ENCODE results near the gene TMEM116. TPM values are rescaled to one million over a fixed set of nuclear protein-coding genes. Genes with fewer than 3 reads are reported as not detected.
"Not testable (repeated sequence)": the region's sequence is repeated elsewhere in the genome, so short reads cannot be mapped to it uniquely, and the experiment has no call there.

The TMEM116 gene
- total and polyA plus RNA-seq, 2 donors (not counting 3 experiments of a cell fraction or from before 2014, with no cell fraction given), result 1.6 to 3.9 TPM

DNA sequence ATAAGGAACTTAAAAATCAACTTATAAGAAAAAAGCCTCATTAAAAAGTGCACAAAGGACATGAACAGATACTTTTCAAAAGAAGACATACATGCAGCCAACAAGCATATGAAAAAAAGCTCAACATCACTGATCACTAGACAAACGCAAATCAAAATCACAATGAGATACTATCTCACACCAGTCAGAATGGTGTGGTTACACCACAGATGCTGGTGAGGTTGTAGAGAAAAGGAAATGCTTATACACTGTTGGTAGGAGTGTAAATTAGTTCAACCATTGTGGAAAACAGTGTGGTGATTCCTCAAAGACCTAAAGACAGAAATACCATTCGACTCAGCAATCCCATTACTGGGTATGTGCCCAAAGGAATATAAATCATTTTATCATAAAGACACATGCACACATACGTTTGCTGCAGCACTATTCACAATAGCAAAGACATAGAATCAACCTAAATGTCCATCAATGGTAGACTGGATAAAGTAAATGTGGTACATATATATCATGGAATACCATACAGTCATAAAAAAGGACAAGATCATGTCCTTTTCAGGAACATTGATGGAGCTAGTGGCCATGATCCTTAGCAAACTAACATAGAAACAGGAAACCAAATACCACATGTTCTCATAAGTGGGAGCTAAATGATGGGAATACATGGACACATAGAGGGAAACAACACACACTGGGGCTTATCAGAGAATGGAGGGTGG is 61.8 kb downstream of the TMEM116 start:
- BruUV-seq (replicated peaks); H3K36me3 ChIP-seq (ENCODE audit: control insufficient read depth in 2 of 2, extremely low read depth in 1 of 2, insufficient read depth in 2 of 2, low read length in 2 of 2); H2AFZ ChIP-seq (ENCODE audit: low read depth, low read length); H3K9me3 ChIP-seq (replicated peaks; ENCODE audit: control insufficient read depth, insufficient read depth, low read length); POLR2A ChIA-PET; H3K4me1 ChIP-seq (ENCODE audit: control insufficient read depth, extremely low read depth, insufficient read depth, low read length); H3K4me3 ChIP-seq (replicated peaks in 1 of 3; ENCODE audit: insufficient read depth in 1 of 3, low read depth in 1 of 3, low read length in 3 of 3); intact Hi-C loops (cut with micrococcal nuclease); DNase-seq (ENCODE audit: low read depth, low spot score); H3K9me1 ChIP-seq (replicated peaks; ENCODE audit: control insufficient read depth, extremely low read depth, insufficient read depth, low read length); H3K27ac ChIP-seq (ENCODE audit: insufficient read depth, low read depth, low read length); H3K9ac ChIP-seq (replicated peaks; ENCODE audit: extremely low read depth, insufficient read depth, low read length); H3K27me3 ChIP-seq (ENCODE audit: control insufficient read depth in 2 of 2, insufficient read depth in 2 of 2, low read length in 2 of 2); dilution Hi-C loops (cut with MboI; ENCODE audit: extremely low pct_ligation_motif_present, low sequenced_read_pairs); CTCF ChIA-PET; H3K79me2 ChIP-seq (ENCODE audit: control insufficient read depth, insufficient read depth, low read length); FAIRE-seq; H3K4me2 ChIP-seq (ENCODE audit: insufficient read depth, low read length); H4K20me1 ChIP-seq (replicated peaks; ENCODE audit: control insufficient read depth, extremely low read depth, insufficient read depth, low read length): not testable (repeated sequence)

GRCh38 chr12:111943929-111944328 is 69.0 kb downstream of the TMEM116 start:
- Histone ChIP-seq H3K79me2 (ENCODE audit: control insufficient read depth, insufficient read depth, low read length) (no peaks in the 10 kb centered on the region), H2AFZ (ENCODE audit: low read depth, low read length) (no peak overlapping the region), H4K20me1 (replicated peaks; ENCODE audit: control insufficient read depth, extremely low read depth, insufficient read depth, low read length) (no peaks in the 10 kb centered on the region), H3K4me1 (ENCODE audit: control insufficient read depth, extremely low read depth, insufficient read depth, low read length) (peaks cover 2% of the 10 kb centered on the region), H3K4me2 (ENCODE audit: insufficient read depth, low read length) (no peak overlapping the region), H3K27me3 (ENCODE audit: control insufficient read depth in 2 of 2, insufficient read depth in 2 of 2, low read length in 2 of 2) (no peaks in the 10 kb centered on the region), H3K9me3 (replicated peaks; ENCODE audit: control insufficient read depth, insufficient read depth, low read length) (no peaks in the 10 kb centered on the region), H3K27ac (ENCODE audit: insufficient read depth, low read depth, low read length) (no peak overlapping the region), H3K36me3 (ENCODE audit: control insufficient read depth in 2 of 2, extremely low read depth in 1 of 2, insufficient read depth in 2 of 2, low read length in 2 of 2) (no peaks in the 10 kb centered on the region), H3K9ac (replicated peaks; ENCODE audit: extremely low read depth, insufficient read depth, low read length) (no peak overlapping the region), H3K4me3 (replicated peaks in 1 of 3; ENCODE audit: insufficient read depth in 1 of 3, low read depth in 1 of 3, low read length in 3 of 3) (no peak overlapping the region), H3K9me1 (replicated peaks; ENCODE audit: control insufficient read depth, extremely low read depth, insufficient read depth, low read length) (no peaks in the 10 kb centered on the region)
- ChIA-PET CTCF (interaction anchor here (0.6 to 3.6 kb wide), 12 partner anchors 11 to 467 kb away, joined by 4 to 24 read pairs (median 9); partner anchors contain the start of genes ERP29 and TMEM116), POLR2A (no interaction called here)
- intact Hi-C loops (cut with micrococcal nuclease) (loop anchor here (2.0 to 10.0 kb wide), 4 partner anchors 69 to 467 kb away; partner anchors contain the start of genes ERP29 and TMEM116), dilution Hi-C loops (cut with MboI; ENCODE audit: extremely low pct_ligation_motif_present, low sequenced_read_pairs) (no loop called here)
- FAIRE-seq (no peak), DNase-seq (ENCODE audit: low read depth, low spot score) (no peak)
- TF ChIP-seq POLR2AphosphoS5 (IDR thresholded peaks at IDR 0.05; ENCODE audit: insufficient read depth, low read depth, low read length), result no peak
- TF ChIP-seq EZH2 (IDR thresholded peaks at IDR 0.05; ENCODE audit: borderline replicate concordance, low read depth, low read length, severe bottlenecking), result no peak
- TF ChIP-seq MYC (IDR thresholded peaks at IDR 0.05; ENCODE audit: low read depth, low read length), result no peak
- TF ChIP-seq, protein P1, sequence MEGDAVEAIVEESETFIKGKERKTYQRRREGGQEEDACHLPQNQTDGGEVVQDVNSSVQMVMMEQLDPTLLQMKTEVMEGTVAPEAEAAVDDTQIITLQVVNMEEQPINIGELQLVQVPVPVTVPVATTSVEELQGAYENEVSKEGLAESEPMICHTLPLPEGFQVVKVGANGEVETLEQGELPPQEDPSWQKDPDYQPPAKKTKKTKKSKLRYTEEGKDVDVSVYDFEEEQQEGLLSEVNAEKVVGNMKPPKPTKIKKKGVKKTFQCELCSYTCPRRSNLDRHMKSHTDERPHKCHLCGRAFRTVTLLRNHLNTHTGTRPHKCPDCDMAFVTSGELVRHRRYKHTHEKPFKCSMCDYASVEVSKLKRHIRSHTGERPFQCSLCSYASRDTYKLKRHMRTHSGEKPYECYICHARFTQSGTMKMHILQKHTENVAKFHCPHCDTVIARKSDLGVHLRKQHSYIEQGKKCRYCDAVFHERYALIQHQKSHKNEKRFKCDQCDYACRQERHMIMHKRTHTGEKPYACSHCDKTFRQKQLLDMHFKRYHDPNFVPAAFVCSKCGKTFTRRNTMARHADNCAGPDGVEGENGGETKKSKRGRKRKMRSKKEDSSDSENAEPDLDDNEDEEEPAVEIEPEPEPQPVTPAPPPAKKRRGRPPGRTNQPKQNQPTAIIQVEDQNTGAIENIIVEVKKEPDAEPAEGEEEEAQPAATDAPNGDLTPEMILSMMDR (IDR thresholded peaks at IDR 0.05; ENCODE audit: extremely low read depth in 1 of 2, insufficient read depth in 1 of 2, low read depth in 1 of 2, low read length in 2 of 2), result no peak
- no peak for TF ChIP-seq MAX (IDR thresholded peaks at IDR 0.05; ENCODE audit: insufficient read depth, insufficient read length)
- no peak for TF ChIP-seq GATA2 (IDR thresholded peaks at IDR 0.05; ENCODE audit: insufficient read depth, insufficient read length, low read depth, low read length)
- TF ChIP-seq JUN (IDR thresholded peaks at IDR 0.05; ENCODE audit: borderline replicate concordance, insufficient read depth, insufficient read length, low read depth), result no peak
- TF ChIP-seq FOS (IDR thresholded peaks at IDR 0.05; ENCODE audit: borderline replicate concordance, insufficient read depth, low read length), result no peak
- no peak for TF ChIP-seq POLR2A (IDR thresholded peaks at IDR 0.05; ENCODE audit: low read depth, low read length)
- BruUV-seq (replicated peaks), result no TSS peak

All from endothelial cell of umbilical vein (primary cell).